D341Med (cell line): ENCODE results near the gene ZC3H4.
"Not testable (repeated sequence)": the region's sequence is repeated elsewhere in the genome, so short reads cannot be mapped to it uniquely, and the experiment has no call there.

ENCODE experiments used
- DNase-seq: peaks from one replicate; pipeline ENCODE4 v3.0.0; 2012; ENCODE audit warnings: low spot score

Gene ZC3H4

GRCh38 chr19:47084879-47085439, 28.6 kb downstream of the ZC3H4 start:
- no peak for DNase-seq

- no peak for DNase-seq
These were observed 31.1 kb downstream of the ZC3H4 start for GRCh38 chr19:47082493-47082892.

DNA sequence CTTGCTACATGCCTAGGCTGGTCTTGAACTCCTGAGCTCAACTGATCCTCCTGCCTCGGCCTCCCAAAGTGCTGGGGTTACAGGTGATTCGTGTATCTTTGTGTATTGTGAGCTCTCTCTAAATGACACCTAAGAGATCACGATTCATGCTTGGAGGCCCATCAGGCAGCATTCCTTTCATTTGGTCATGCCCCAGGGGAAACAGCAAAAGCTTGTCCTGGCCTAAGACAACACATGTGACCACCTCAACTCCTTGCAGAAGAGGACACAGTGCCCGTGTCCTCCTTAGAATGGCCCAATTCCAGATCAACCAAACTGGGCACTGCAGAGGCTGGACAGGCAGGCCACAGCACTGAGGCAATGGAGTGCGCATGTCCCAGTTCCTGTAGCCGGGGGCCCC, 32.5 kb downstream of the ZC3H4 start:
- no peak for DNase-seq

- not testable (repeated sequence) for DNase-seq
These were observed 35.2 kb downstream of the ZC3H4 start for GRCh38 chr19:47078351-47078750.

GRCh38 chr19:47075941-47076340, 37.6 kb downstream of the ZC3H4 start:
- no peak for DNase-seq

DNA sequence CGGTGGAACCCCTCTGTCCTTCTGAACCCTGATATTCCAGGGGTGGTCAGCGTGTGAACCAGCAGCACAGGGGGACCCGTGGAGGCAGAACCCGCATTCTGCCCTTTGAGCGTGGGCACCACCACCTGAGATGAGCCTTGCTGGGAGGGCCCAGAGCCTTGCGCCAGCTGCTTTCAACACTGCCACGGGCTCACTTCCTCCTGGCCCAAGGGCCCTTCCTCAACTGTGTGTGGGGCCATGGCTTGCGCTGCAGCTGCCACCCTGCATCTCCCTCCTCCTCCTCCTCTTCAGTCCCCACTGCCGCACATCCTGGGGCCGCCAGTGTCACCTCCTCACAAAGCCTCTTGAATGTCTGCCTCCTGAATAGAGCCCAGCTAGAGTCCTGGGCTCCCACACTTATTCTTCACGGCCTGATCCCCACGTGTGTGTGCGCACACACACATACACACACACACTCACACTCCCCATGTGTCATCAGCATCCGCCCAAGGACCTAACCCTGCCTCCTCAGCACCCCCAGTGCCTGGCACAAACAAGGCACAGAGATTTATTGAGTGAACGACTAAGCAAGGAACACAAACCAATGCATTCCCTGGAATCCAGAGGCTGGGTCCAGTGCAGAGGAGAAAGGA, 38.3 kb downstream of the ZC3H4 start:
- DNase-seq = no peak

DNA sequence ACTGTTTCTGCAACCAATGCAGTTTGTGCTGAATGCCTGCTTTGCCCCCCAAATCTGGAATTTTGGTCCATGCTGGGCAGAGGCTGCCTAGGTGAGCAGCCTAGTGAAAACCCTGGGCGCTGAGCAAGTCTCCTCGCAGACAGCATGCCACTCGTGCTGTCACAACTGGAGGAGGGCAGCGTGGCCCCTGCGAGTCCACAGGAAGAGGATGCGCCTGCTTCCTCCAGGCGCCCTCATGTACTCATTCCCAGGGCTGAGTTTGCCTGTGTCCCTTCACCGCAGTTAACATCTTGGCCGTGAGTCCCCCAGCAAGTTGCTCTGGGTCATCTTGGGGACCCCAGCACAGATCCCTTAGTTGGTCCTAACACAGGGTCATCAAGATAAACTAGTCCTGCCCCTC, 39.0 kb downstream of the ZC3H4 start:
- no peak for DNase-seq

DNA sequence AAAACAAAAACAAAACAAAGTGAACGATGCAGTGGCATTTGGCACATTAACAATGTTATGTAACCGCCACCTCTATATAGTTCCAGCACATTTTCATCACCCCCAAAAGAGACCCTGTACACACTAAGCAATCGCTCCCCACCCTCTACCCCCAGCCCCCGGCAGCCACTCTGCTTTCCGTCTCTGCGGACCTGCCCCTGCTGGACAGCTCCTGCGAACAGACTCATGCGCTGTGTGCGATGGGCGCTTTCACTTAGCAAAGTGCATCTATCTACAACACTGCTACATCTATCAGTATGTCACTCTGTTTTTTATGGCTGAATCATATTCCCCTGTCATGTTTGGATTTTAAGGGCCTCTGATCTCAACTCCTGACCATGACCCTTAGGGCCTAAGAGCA, 40.0 kb downstream of the ZC3H4 start:
- DNase-seq = no peak

DNA sequence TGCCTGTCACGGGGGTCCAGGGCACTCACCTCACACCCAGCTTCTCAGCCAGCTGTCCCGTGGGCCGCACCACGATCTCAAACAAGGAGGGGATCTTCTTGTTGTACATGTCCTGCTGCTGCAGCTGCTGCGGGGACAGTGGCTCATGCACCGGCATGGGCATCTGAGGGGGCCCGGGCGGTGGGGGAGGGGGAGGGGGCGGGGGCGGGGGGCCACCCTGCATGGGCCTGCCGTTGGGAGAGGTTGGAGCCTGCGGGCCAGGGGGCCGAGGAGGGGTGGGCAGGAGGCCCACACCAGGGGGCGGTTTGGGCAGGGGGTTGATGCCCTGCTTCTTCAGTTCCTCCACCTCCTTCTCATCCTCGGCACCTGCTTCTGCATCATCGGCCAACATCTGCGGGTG, 41.3 kb downstream of the ZC3H4 start:
- DNase-seq = no peak

GRCh38 chr19:47071731-47072130, 41.8 kb downstream of the ZC3H4 start:
- DNase-seq = no peak

DNA sequence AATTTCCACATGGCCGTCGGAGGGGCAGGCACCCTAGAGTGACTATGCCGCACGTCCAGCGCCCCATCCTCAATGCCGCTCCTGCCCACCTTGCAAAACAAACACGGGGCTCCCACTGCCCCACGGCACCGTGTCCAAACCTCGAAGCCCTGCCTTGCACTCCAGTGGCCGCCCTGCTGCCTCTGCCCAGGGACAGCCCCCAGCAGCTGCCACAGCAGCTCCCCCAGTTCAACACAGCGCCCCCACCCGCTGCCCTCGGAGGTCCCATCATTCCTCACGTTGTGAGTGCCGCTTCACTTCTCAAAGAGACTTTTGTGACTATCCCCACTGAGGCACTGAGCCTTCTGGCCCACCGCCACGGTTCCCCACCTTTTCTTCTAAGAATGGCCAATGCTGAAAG, 42.8 kb downstream of the ZC3H4 start:
- no peak for DNase-seq

DNA sequence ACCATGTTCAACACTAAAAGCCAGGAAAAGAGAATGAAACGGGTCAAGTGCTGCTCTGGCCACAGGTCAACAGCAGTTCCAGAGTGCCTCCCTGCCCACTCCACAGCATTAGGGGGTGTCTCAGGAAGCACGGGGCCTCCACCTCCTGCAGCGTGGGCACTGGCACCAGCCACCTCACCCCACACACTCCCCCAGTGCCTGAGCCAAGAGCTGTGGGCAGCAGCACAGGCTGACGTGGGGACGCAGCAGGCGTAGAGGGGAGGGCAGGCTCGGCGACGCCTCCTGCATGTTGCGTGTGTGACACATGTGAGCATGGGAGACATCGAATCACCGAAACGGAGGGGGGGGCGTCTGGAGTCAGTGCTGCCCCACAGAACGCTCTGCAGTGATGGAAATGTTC, 43.8 kb downstream of the ZC3H4 start:
- DNase-seq = no peak

- DNase-seq = no peak
These were observed 44.6 kb downstream of the ZC3H4 start for GRCh38 chr19:47068876-47069406.

GRCh38 chr19:47068246-47068645, 45.3 kb downstream of the ZC3H4 start:
- DNase-seq = no peak

- DNase-seq = no peak
These were observed 46.2 kb downstream of the ZC3H4 start for GRCh38 chr19:47067215-47067847.

- no peak for DNase-seq
These were observed 47.0 kb downstream of the ZC3H4 start for GRCh38 chr19:47066376-47067214.

- no peak for DNase-seq
These were observed 48.3 kb downstream of the ZC3H4 start for GRCh38 chr19:47065242-47065641.

DNA sequence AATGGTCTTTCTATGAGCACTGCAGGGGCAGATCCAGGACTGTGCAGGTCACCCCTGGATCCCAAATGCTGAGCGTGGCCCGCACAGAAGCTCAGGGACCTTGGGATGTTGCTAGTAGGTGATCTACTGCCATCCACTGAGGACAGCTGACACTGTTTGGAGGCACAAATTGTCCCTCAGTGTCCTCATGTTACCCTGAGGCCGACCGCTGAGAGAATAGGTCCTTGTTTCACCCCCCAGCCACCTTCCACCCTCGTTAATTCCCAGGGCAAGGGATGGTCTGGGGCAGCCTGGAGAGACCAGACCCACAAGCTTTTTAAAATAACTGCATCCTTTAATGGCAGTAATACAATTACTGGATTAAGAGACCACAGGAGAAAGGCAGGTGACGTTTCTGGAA, 49.7 kb downstream of the ZC3H4 start:
- DNase-seq = no peak

- no peak for DNase-seq
These were observed 55.0 kb downstream of the ZC3H4 start for GRCh38 chr19:47058621-47059022.

DNA sequence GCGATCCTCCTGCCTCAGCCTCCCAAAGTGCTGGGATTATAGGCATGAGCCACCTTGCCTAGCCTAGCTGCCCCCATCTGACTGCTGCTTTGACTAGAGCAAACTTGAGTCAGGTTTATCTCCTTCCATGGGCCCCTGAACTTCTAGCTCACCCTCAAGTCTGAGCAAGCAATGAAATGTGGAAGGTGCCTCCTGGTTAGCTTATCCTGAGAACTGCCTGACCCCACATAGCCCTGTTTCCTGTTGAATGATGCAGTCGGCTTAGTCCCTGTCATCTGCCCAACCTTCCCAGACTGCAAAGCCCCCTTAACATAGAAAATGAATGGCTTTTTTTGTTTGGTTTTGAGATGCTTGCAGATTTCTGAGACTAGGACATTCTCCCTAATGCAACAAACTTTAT, 56.2 kb downstream of the ZC3H4 start:
- no peak for DNase-seq

DNA sequence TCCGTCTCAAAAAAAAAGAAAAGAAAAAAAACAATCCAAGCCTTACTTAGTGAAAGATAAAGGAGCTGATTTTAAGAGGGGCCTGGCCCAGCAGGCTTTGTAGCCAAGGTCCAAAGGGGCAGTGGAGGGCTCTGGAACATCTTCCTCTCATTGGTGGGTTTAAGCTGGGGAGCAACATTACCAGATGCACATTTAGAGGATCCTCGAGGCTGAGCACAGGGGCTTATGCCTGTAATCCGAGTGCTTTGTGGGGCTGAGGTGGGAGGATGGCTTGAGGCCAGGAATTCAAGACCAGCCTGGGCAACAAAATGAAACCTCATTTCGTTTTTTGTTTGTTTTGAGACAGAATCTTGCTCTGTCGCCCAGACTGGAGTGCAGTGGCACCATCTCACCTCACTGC, 57.2 kb downstream of the ZC3H4 start:
- no peak for DNase-seq

GRCh38 chr19:47050562-47050961, 63.0 kb downstream of the ZC3H4 start:
- DNase-seq = not testable (repeated sequence)

DNA sequence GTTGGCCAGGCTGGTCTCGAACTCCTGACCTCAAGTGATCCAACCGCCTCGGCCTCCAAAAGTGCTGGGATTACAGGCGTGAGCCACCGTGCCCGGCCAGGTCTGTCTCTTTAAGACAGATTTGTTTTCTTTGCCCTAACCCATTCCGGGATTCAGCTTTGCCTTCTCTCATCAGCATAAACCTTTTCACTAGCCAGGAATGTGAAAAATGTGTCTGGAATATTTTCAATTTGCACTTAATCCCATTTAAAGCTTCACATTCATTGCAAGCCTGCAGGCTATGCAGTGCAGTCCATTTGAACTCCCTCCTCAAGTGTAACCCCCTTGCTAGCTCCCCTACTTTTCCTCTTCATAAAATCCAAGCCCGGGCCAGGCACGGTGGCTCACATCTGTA, 64.3 kb downstream of the ZC3H4 start:
- DNase-seq = no peak
